GM12878 (cell line): ENCODE measurements around the gene TMPRSS4. TPM values are rescaled to one million over a fixed set of nuclear protein-coding genes. Genes with fewer than 3 reads are reported as not detected.

Experiments
- ATAC-seq: fragments of 200-7000 bp; cut with Tn5 transposase; 3 replicates; pipeline ENCODE4 v1.9.1; 2020; ENCODE audit warnings: mild to moderate bottlenecking, moderate library complexity
- BruUV-seq: library from RNA; stranded (reverse); fragments of 400-500 nt; replicated peaks from 2 replicates; lab custom pipeline; 2021; lab: Mats Ljungman, UMichigan
- CTCF ChIA-PET: fragments of 300-600 bp; sonication (Branson Sonifier 250); formaldehyde crosslinking; extraction: SDS; loops from one replicate; lab custom pipeline; 2021; ENCODE audit warnings: inconsistent platforms; lab: Yijun Ruan, JAX
- POLR2A ChIA-PET: fragments of 350-600 bp; formaldehyde crosslinking; extraction: SDS; loops from one replicate; lab custom pipeline; 2021; ENCODE audit warnings: inconsistent platforms; lab: Charles Lee
- RAD21 ChIA-PET: fragments of 300-600 bp; sonication (Branson Sonifier 250); formaldehyde crosslinking; loops from one replicate; lab custom pipeline; 2023; ENCODE audit warnings: antibody characterized with exemption; ENCODE audit not compliant: unreplicated experiment; lab: Charles Lee
- SMC1A ChIA-PET: fragments of 300-600 bp; sonication (Branson Sonifier 250); formaldehyde crosslinking; loops from one replicate; lab custom pipeline; 2023; ENCODE audit not compliant: unreplicated experiment, uncharacterized antibody; lab: Charles Lee
- DNase-seq: peaks from one replicate; pipeline ENCODE4 v3.0.0-alpha.2; 2011; ENCODE audit warnings: low read depth, low spot score
- FAIRE-seq: peaks from 3 replicates; lab custom pipeline; 2011; peaks lifted over from hg19 to GRCh38; lab: Jason Lieb, UNC
- H2AFZ ChIP-seq: 2 replicates; pipeline ENCODE4 v1.6.0; 2011; ENCODE audit warnings: low read depth, low read length, control low read depth; ENCODE audit not compliant: control insufficient read depth
- H3K27ac ChIP-seq: 2 replicates; pipeline ENCODE4 v1.5.1; 2011; ENCODE audit warnings: control low read depth; ENCODE audit not compliant: control insufficient read depth, insufficient read depth
- H3K27me3 ChIP-seq, 2 experiments: replicated peaks in 1 of 2; 2 replicates each; pipeline versions ENCODE4 v1.6.0 to v1.6.1; 2011; ENCODE audit warnings: low read length in 1 of 2; ENCODE audit not compliant: control insufficient read depth in 2 of 2, insufficient read depth in 2 of 2
- H3K36me3 ChIP-seq, 2 experiments: 2 replicates each; pipeline ENCODE4 v1.5.1; 2011; ENCODE audit warnings: low read length in 1 of 2; ENCODE audit not compliant: control insufficient read depth in 2 of 2, insufficient read depth in 2 of 2
- H3K4me1 ChIP-seq: 2 replicates; pipeline ENCODE4 v1.6.1; 2011; ENCODE audit warnings: mild to moderate bottlenecking, low read length, moderate library complexity, mixed read lengths; ENCODE audit not compliant: control insufficient read depth, insufficient read depth
- H3K4me2 ChIP-seq: 2 replicates; pipeline ENCODE4 v1.6.0; 2011; ENCODE audit warnings: control low read depth; ENCODE audit not compliant: control insufficient read depth, insufficient read depth
- H3K4me3 ChIP-seq: fragments of 200-600 bp; sonication (generic); 2 replicates; pipeline ENCODE4 v1.5.1; 2016
- H3K79me2 ChIP-seq: 2 replicates; pipeline ENCODE4 v1.6.0; 2011; ENCODE audit warnings: low read length; ENCODE audit not compliant: control insufficient read depth, insufficient read depth
- H3K9ac ChIP-seq: 2 replicates; pipeline ENCODE4 v1.8.0; 2011; ENCODE audit warnings: low read length, control low read depth, mixed read lengths; ENCODE audit not compliant: control insufficient read depth, insufficient read depth
- H3K9me3 ChIP-seq: replicated peaks from 3 replicates; pipeline ENCODE4 v1.5.1; 2011; ENCODE audit warnings: mild to moderate bottlenecking, low read length; ENCODE audit not compliant: control insufficient read depth, insufficient read depth
- H4K20me1 ChIP-seq: 2 replicates; pipeline ENCODE4 v1.6.0; 2011; ENCODE audit not compliant: control insufficient read depth, insufficient read depth
- CREM ChIP-seq: IDR thresholded peaks from 2 replicates; pipeline ENCODE4 v1.6.1; 2014; ENCODE audit warnings: antibody characterized with exemption, low read depth
- IKZF2 ChIP-seq, 2 experiments: fragments of 450-650 bp; IDR thresholded peaks; 2 replicates each; pipeline ENCODE4 v1.6.1; 2017; ENCODE audit warnings: mild to moderate bottlenecking in 2 of 2, moderate library complexity in 2 of 2
- NKRF ChIP-seq: fragments of 450-650 bp; conservative IDR thresholded peaks from 2 replicates; pipeline ENCODE4 v1.6.1; 2017; ENCODE audit warnings: mild to moderate bottlenecking, moderate library complexity
- NR2F1 ChIP-seq: fragments of 450-650 bp; conservative IDR thresholded peaks from 2 replicates; pipeline ENCODE4 v1.6.1; 2017; ENCODE audit warnings: mild to moderate bottlenecking
- POLR2AphosphoS2 ChIP-seq: IDR thresholded peaks from 2 replicates; pipeline ENCODE4 v1.6.1; 2011; ENCODE audit warnings: low read depth, mild to moderate bottlenecking, low read length, improper control_type of control experiment, moderate library complexity
- RFX5 ChIP-seq: IDR thresholded peaks from 2 replicates; pipeline ENCODE4 v1.6.1; 2011; ENCODE audit warnings: low read depth, low read length, improper control_type of control experiment
- ZBED1 ChIP-seq: IDR thresholded peaks from 2 replicates; pipeline ENCODE4 v1.6.1; 2016; ENCODE audit warnings: borderline replicate concordance
- WGBS: methylation state at CpG from one replicate; pipeline ENCODE4 v1.1.6; 2016; ENCODE audit warnings: low lambda C conversion rate; ENCODE audit not compliant: insufficient replicate concordance, insufficient coverage; ENCODE audit errors: missing lambda C conversion rate; 5-methylcytosine and 5-hydroxymethylcytosine counted together
- in situ Hi-C: fragments of 300-500 bp; cut with MboI; formaldehyde crosslinking; loops from 9 replicates; pipeline ENCODE4 v1.14.3; 2018; ENCODE audit warnings: mixed read lengths
- intact Hi-C: fragments of 100-400 bp; cut with micrococcal nuclease; formaldehyde crosslinking; loops from one replicate; pipeline ENCODE4 v1.14.2; 2022; ENCODE audit not compliant: unreplicated experiment
- polyA plus RNA-seq, 11 experiments: library from polyadenylated mRNA; depleted of rRNA in 4 of 11; unstranded in 6 of 11; stranded (reverse) in 5 of 11; fragments of >200 nt; fragmentation: Nextera tagmentation in 4 of 11; fragmentation: Illumina TruSeq in 1 of 11; extraction: Ambion mirVana in 4 of 11; extraction: Trizol in 1 of 11; gene quantifications; 1 replicate in 1 of 11; 2 replicates in 10 of 11; pipeline versions ENCODE4 v1.2.1 to v1.2.3, GENCODE V29; 2011 to 2016; ENCODE audit warnings: inconsistent platforms in 2 of 11, missing spikeins in 2 of 11, low read depth in 1 of 11
- total RNA-seq, 4 experiments: library from RNA; depleted of rRNA in 3 of 4; stranded (reverse); fragments of >200 nt in 3 of 4; fragmentation: Illumina TruSeq in 1 of 4; extraction: Trizol in 1 of 4; gene quantifications; 2 replicates each; pipeline versions ENCODE4 v1.2.1 to v1.2.3, GENCODE V29; 2013 to 2021
- TF ChIP-seq, protein P1 (sequence below): fragments of 450-650 bp; IDR thresholded peaks from 2 replicates; pipeline ENCODE4 v1.6.1; 2017; ENCODE audit warnings: borderline replicate concordance

TMPRSS4 gene
- total and polyA plus RNA-seq, 10 of the 15 experiments (the other 5 are each of a cell fraction or from before 2014, with no cell fraction given), result 0.14 to 0.26 TPM; not detected in 8

- no TSS peak for BruUV-seq
- no peak overlapping the region for H2AFZ ChIP-seq
- H3K27me3 ChIP-seq, result peaks cover 0 to 3% of the 10 kb centered on the region in 2 experiments; a peak in 2 of 4 replicates
- TF ChIP-seq ZBED1, result no peak
- TF ChIP-seq, protein P1, sequence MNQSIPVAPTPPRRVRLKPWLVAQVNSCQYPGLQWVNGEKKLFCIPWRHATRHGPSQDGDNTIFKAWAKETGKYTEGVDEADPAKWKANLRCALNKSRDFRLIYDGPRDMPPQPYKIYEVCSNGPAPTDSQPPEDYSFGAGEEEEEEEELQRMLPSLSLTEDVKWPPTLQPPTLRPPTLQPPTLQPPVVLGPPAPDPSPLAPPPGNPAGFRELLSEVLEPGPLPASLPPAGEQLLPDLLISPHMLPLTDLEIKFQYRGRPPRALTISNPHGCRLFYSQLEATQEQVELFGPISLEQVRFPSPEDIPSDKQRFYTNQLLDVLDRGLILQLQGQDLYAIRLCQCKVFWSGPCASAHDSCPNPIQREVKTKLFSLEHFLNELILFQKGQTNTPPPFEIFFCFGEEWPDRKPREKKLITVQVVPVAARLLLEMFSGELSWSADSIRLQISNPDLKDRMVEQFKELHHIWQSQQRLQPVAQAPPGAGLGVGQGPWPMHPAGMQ, result no peak
- TF ChIP-seq RFX5, result no peak
- no peak for TF ChIP-seq NKRF
- TF ChIP-seq POLR2AphosphoS2, result no peak
- no peak for TF ChIP-seq CREM
- TF ChIP-seq NR2F1, result no peak
- TF ChIP-seq IKZF2 (IDR thresholded peaks at IDR 0.05), result no peak
- in situ Hi-C loops (no loop called here), intact Hi-C loops (no loop called here)
- no peaks in the 10 kb centered on the region for H3K79me2 ChIP-seq
- ChIA-PET POLR2A (no interaction called here), CTCF (interaction anchor here (1.0 to 4.2 kb wide), 7 partner anchors 12 to 211 kb away, joined by 3 to 85 read pairs (median 10); no protein-coding TSS in a partner anchor), SMC1A (interaction anchor here (1.6 to 4.3 kb wide), 3 partner anchors 24 to 362 kb away, joined by 3 to 49 read pairs (median 3); no protein-coding TSS in a partner anchor), RAD21 (interaction anchor here (0.9 to 3.8 kb wide), 4 partner anchors 23 to 223 kb away, joined by 3 to 52 read pairs (median 4); no protein-coding TSS in a partner anchor)
- no peak overlapping the region for H3K4me3 ChIP-seq
- ATAC-seq (no peak), DNase-seq (no peak), FAIRE-seq (no peak)
- H3K4me1 ChIP-seq, result no peaks in the 10 kb centered on the region
- H3K9ac ChIP-seq, result no peak overlapping the region
- 0% methylated on average over 7 of the region's 7 CpGs for WGBS
- H3K9me3 ChIP-seq, result no peaks in the 10 kb centered on the region
- H4K20me1 ChIP-seq, result no peaks in the 10 kb centered on the region
- H3K4me2 ChIP-seq, result no peak overlapping the region
- no peak overlapping the region for H3K27ac ChIP-seq
- no peaks in the 10 kb centered on the region for H3K36me3 ChIP-seq
Observed at GRCh38 chr11:118169300-118170140, 92.6 kb downstream of the TMPRSS4 start.
